SH-SY5Y (cell line): Measurements from ENCODE around the gene DUSP28.

Experiments
- GATA2 ChIP-seq: IDR thresholded peaks from 2 replicates; pipeline ENCODE4 v1.6.1; 2011; ENCODE audit warnings: mild to moderate bottlenecking, low read depth, low read length
- GATA3 ChIP-seq: IDR thresholded peaks from 2 replicates; pipeline ENCODE4 v1.6.1; 2011; ENCODE audit warnings: low read depth, mild to moderate bottlenecking, low read length, moderate library complexity

Gene DUSP28

DNA sequence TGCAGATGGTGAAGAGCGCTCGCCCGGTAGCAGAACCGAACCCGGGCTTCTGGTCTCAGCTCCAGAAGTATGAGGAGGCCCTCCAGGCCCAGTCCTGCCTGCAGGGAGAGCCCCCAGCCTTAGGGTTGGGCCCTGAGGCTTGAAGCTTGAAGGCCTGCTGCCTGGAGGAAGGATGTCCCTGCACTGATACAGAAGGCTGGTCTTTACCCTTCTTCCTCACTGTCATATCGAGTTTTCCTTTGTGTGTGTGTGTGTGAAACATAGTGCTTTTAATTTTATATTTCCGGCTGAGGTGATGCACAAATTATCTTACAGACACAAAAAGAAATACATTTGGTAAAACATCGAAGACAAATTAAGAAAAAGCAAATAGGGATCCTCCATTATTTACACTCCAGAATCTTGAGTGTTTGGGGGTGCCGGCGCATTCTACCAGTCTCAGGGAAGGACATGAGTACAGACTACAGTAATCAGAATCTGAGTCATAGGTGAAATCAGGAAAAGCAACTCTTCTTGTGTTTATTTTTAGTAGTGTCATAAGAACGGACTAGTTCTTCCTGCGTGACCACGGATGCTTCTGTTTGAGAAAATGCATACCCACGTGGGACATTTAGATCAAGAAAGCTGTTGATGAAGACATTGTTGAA lies 1.3 kb downstream of the DUSP28 start:
- TF ChIP-seq GATA2 (no peak), GATA3 (no peak)

DNA sequence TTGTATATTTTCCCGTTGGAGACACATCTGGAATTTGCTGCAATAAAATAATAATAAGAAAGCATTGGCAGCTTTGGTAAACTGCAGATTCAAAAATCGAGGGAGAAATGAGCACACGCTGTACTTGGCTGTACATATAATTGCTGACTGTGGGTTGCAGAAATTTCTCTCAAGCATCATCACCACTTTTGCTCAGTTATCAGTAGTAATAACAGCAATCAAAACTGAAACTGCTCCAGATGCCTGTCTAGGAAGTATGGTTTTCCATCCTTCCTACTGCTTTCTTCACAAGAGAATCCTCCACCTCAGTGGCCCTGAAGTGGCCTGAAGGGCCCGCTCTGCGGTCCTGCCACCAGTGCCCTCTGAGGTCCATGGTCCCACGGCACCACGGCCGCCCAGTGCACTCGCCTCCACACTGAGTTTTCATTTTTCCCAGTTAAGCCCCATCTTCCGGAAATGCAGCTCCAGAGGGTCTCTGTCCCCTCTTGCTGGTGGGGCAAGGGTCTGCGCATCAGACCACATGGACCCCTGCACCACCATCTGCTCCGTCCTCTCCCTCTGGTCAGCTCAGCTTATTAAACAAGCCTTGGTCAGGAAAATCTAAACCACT lies 3.9 kb downstream of the DUSP28 start:
- TF ChIP-seq GATA2 (no peak), GATA3 (no peak)

DNA sequence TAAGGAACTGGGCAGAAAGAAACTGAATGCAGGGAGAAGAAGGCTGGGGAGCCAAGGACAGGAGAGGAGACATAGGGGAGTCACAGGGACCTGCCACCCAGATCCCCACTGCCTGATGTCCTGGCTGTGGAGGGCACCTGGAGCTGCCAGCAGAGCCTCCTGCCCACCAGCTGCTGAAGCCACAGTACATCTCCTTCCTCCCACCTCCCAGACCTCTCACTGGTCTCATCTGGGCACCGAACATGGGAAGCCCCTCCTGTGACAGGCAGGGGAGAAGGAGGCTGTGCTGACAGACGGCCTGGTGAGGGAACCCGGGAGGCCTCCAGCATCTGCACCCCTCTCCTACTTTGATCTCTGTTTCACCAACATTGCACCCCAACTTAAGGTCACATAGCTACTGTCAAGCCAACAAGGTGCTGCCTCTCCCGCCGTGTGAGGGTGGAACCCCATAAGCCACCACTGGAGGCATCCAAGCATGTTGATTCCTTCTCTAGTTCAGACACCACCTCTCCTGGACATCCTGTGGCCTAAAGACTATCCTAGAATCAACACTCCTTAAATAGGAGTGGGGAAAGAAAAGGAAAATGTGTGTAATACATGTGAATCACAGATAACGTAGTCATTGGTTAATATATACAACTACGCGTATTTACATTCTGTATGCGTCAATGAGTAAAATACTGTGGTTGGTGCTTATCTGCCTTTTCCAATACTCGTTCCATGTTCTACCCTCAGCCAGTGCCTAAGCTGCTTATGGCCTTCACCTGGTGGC lies 4.6 kb downstream of the DUSP28 start:
- TF ChIP-seq GATA2 (no peak), GATA3 (no peak)

DNA sequence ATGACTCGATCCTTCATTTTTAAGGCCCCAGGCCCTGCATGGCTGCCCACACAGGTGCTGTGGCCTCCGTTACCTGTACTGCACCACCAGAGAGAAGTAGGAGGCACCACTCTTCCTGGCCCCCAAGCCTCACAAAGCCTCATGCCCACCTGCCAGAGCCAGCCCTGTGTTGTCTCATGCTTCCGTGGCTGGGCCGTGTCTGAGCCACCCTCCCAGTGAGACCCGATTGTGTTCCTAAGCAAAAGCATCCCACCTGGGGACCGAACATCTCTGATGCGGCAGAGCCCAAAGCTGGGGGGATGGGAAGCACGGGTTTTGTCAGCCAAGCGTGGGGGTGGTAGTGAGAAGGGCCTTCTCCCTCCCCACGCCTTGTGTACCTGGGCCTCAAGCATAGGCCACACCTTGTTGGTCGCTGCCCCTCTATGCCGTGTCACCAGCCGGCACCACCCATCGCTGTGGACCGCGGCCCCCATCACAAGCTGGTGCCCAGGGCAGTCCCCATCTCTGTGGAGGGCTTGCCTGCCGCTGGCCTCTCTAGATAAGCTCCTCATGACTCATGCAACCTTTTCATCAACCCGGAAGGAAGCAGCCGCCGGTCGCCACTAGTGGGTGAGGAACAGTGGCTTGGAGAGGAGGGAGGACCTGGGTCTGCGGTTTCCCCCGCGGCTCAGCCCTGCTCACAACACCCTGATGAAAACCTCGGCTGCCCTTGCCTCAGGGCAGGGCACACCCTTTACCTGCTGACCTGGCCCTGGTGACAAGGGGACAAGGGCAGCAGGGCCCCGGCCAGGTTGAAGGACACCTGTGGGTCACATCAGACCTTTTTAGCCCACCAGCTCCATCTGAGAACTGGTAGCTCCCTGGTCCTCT lies 5.4 kb downstream of the DUSP28 start:
- no peak for TF ChIP-seq GATA2
- no peak for TF ChIP-seq GATA3

DNA sequence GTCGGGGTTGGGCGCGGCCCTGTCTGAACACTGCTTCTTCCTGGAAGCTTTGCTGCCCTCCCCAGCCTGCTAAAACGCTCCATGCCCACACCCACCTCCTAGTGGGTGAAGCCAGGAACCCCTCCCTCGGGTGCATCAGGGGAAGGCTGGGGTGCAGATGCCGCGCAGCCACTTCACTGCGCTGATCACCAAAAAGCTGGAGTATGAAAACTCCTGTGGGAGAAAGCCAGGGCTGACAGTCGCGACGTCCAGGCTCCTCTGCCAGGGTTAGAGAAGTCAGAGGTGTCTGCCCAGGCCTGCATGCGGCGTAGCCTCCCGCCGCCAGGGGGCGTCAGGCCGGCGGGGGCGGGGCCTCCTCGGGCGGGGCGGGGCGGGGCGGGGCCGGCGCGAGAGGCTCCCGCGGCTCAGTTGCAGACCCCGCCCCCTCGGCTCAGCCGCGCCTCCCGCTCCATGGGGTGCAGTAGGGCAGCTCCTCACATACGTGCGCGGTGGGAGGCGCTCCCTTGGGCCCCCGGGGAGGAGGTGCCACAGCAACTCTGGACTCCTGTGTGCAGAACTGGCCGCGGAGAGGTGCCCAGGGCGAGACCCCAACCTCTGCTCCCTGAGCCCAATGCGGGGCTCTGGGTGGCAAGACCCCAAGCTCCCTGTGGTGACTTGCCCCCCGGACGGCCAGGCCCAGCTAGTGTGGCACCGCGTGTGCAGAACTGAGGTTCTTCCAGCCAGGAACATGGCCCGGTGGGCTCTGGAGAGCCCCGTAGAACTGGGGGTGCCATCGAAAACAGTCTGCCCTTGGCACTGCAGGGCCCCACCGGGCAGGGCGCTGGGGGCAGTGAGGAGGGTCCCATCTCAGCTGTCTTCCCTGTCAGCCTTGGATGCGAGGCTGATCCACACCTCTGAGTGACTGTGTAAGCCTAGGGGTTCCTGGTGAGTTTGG lies 6.3 kb downstream of the DUSP28 start:
- TF ChIP-seq GATA3, result no peak
- TF ChIP-seq GATA2, result no peak

- no peak for TF ChIP-seq GATA2
- no peak for TF ChIP-seq GATA3
Observed at GRCh38 chr2:240567137-240567871, 7.1 kb downstream of the DUSP28 start.

GRCh38 chr2:240567872-240568677 lies 7.9 kb downstream of the DUSP28 start, which contains the start of gene RNPEPL1:
TSS of gene RNPEPL1 (plus strand) at chr2:240568484. CDS start at chr2:240568587, 103 bp downstream.
- TF ChIP-seq GATA3 (no peak), GATA2 (no peak)

- no peak for TF ChIP-seq GATA2
- TF ChIP-seq GATA3, result no peak
Observed at GRCh38 chr2:240568678-240569522, 8.7 kb downstream of the DUSP28 start.

GRCh38 chr2:240569523-240569997 lies 9.4 kb downstream of the DUSP28 start:
- no peak for TF ChIP-seq GATA2
- TF ChIP-seq GATA3, result no peak

- no peak for TF ChIP-seq GATA2
- TF ChIP-seq GATA3, result no peak
Observed at GRCh38 chr2:240569998-240570530, 9.9 kb downstream of the DUSP28 start.
